Heart left ventricle (tissue), 16 donors: ENCODE data around the gene FBXL17. TPM values are rescaled to one million over a fixed set of nuclear protein-coding genes. Genes with fewer than 3 reads are reported as not detected.

Source experiments
- ATAC-seq, 4 donors: fragments of 200-7000 bp; cut with Tn5 transposase; one replicate each; pipeline ENCODE4 v1.9.1; 2020 to 2022; ENCODE audit warnings: moderate library complexity in 4 of 4, mild to moderate bottlenecking in 3 of 4, moderate number of reproducible peaks in 1 of 4
- DNase-seq, 5 donors: peaks; one replicate each; pipeline ENCODE4 v3.0.0-alpha.2; 2020
- H3K27ac ChIP-seq, 12 donors: fragments of 200-600 bp; sonication (generic) in 4 of 12; one replicate each; pipeline versions ENCODE4 v1.5.0 to v1.8.0; 2016 to 2022; ENCODE audit warnings: mild to moderate bottlenecking in 2 of 12
- H3K27me3 ChIP-seq, 9 donors: fragments of 200-600 bp; sonication (generic) in 2 of 9; one replicate each; pipeline versions ENCODE4 v1.5.1 to v1.8.0; 2016 to 2022; ENCODE audit warnings: mild to moderate bottlenecking in 3 of 9
- H3K36me3 ChIP-seq, 9 donors: fragments of 200-600 bp; sonication (generic) in 2 of 9; one replicate each; pipeline versions ENCODE4 v1.5.0 to v1.8.0; 2018 to 2022; ENCODE audit warnings: mild to moderate bottlenecking in 2 of 9
- H3K4me1 ChIP-seq, 12 donors: fragments of 200-600 bp; sonication (generic) in 4 of 12; one replicate each; pipeline versions ENCODE4 v1.5.0 to v1.8.0; 2016 to 2022; ENCODE audit warnings: mild to moderate bottlenecking in 3 of 12
- H3K4me3 ChIP-seq, 12 donors: fragments of 200-600 bp; sonication (generic) in 4 of 12; one replicate each; pipeline versions ENCODE4 v1.5.0 to v1.8.0; 2017 to 2022; ENCODE audit warnings: mild to moderate bottlenecking in 9 of 12, moderate library complexity in 4 of 12
- H3K9me3 ChIP-seq, 12 donors: fragments of 200-600 bp; sonication (generic) in 4 of 12; one replicate each; pipeline versions ENCODE4 v1.5.0 to v1.8.0; 2016 to 2022; ENCODE audit warnings: mild to moderate bottlenecking in 1 of 12
- CTCF ChIP-seq, 12 donors: fragments of 200-600 bp; sonication (generic) in 4 of 12; IDR thresholded peaks; one replicate each; pipeline versions ENCODE4 v1.5.0 to v1.8.0; 2018 to 2022; ENCODE audit warnings: antibody characterized with exemption in 12 of 12, mild to moderate bottlenecking in 5 of 12
- POLR2A ChIP-seq, 2 donors: fragments of 450-650 bp; IDR thresholded peaks; one replicate each; pipeline ENCODE4 v1.6.1; 2017; ENCODE audit warnings: antibody characterized with exemption in 2 of 2, mild to moderate bottlenecking in 2 of 2, moderate library complexity in 2 of 2
- WGBS, 4 donors: extraction: QIAGEN DNeasy Blood & Tissue Kit in 2 of 4; methylation state at CpG; one replicate each; pipeline versions ENCODE4 v1.1.5 to v1.1.7; 2013 to 2018; 5-methylcytosine and 5-hydroxymethylcytosine counted together
- intact Hi-C, 10 donors: fragments of 100-400 bp; cut with DNase I; formaldehyde crosslinking; loops; one replicate each; pipeline versions ENCODE4 v1.11.1 to v1.14.2; 2022
- polyA plus RNA-seq, 2 donors: library from polyadenylated mRNA; stranded (reverse); fragments of 200-250 nt; gene quantifications; one replicate each; pipeline ENCODE4 v1.2.3, GENCODE V29; 2013
- total RNA-seq, 9 donors: library from RNA; depleted of rRNA in 2 of 9; stranded (reverse); fragments of >200 nt in 2 of 9; fragmentation: NEBNext Ultra II Directional in 3 of 9; extraction: Animal tissue kit (Norgen Biotek cat#: 25700) in 3 of 9; gene quantifications; one replicate each; pipeline versions ENCODE4 v1.1.0 to v1.2.4, GENCODE V29; 2016 to 2023
- donor health status: ischemic (EF 13 %, LVEDD 7.1; RV severe dilation, severe dysfunction).
- donor health status: healthy with polysubstance abuse.
- donor health status: DM: no; HTN: yes; CAD: no.
- donor health status: DM: no; HTN: no; CAD: no.
- donor health status: ischemic (EF 25% LVEDD 6.9; RV normal size, moderate dysfunction).
- donor health status: ischemic (EF 25% LVEDD 5.7; RV mildly dilated, moderate dysfunction).
- donor health status: healthy.
- donor health status: DM: yes; HTN: yes; CAD: no.
- donor health status: ischemic (EF 35%, LVEDD 5.7; RV mildly dilated, moderate dysfunction).
- donor health status: nonischemic (EF 11% LVEDD 7.7; RV severe dilation, severe dysfunction).
- donor health status: DM: yes; HTN: yes; CAD: no.
- donor health status: PGD.
- donor health status: ischemic (EF 29% LVEDD 5.4; RV normal size, mild dysfunction).
- donor health status: nonischemic (EF 23%, LVEDD 6.1; RV moderate dilation, normal function).

The FBXL17 gene
- total and polyA plus RNA-seq, 11 donors, result 10.2 to 39.4 (median 33.1) TPM

- Histone ChIP-seq H3K27me3 (no peaks in the 10 kb centered on the region), H3K27ac (no peak overlapping the region), H3K9me3 (no peaks in the 10 kb centered on the region), H3K4me1 (no peaks in the 10 kb centered on the region), H3K4me3 (no peak overlapping the region), H3K36me3 (no peaks in the 10 kb centered on the region)
- WGBS, 4 donors, result 97 to 99% (median 98%) methylated on average over 4 of the region's 4 CpGs
- intact Hi-C loops, result no loop called here
- TF ChIP-seq POLR2A (IDR thresholded peaks at IDR 0.05), result no peak
- no peak for TF ChIP-seq CTCF (IDR thresholded peaks at IDR 0.05)
- no peak for DNase-seq
- no peak for ATAC-seq
Observed at GRCh38 chr5:107919361-107919760, 462.5 kb downstream of the FBXL17 start.

- H3K9me3 ChIP-seq, result no peaks in the 10 kb centered on the region
- 78 to 95% (median 87%) methylated on average over 3 of the region's 3 CpGs for WGBS, 4 donors
- H3K4me3 ChIP-seq, result no peak overlapping the region
- ATAC-seq, result no peak
- DNase-seq, result no peak
- intact Hi-C loops, result no loop called here
- no peak for TF ChIP-seq POLR2A (IDR thresholded peaks at IDR 0.05)
- no peak for TF ChIP-seq CTCF (IDR thresholded peaks at IDR 0.05)
- H3K4me1 ChIP-seq, result no peaks in the 10 kb centered on the region
- H3K36me3 ChIP-seq, result no peaks in the 10 kb centered on the region
- no peaks in the 10 kb centered on the region for H3K27me3 ChIP-seq
- H3K27ac ChIP-seq, result no peak overlapping the region
Observed at GRCh38 chr5:107917983-107918382, 463.9 kb downstream of the FBXL17 start.

- no peak overlapping the region for H3K4me3 ChIP-seq
- intact Hi-C loops, result no loop called here
- no peaks in the 10 kb centered on the region for H3K4me1 ChIP-seq
- no peaks in the 10 kb centered on the region for H3K27me3 ChIP-seq
- DNase-seq (no peak), ATAC-seq (no peak)
- H3K9me3 ChIP-seq, result no peaks in the 10 kb centered on the region
- no peaks in the 10 kb centered on the region for H3K36me3 ChIP-seq
- 88 to 94% (median 91%) methylated on average over 6 of the region's 6 CpGs for WGBS, 4 donors
- TF ChIP-seq POLR2A (IDR thresholded peaks at IDR 0.05) (no peak), CTCF (IDR thresholded peaks at IDR 0.05) (no peak)
- H3K27ac ChIP-seq, result no peak overlapping the region
Observed at GRCh38 chr5:107916731-107917725, 464.9 kb downstream of the FBXL17 start.

GRCh38 chr5:107915176-107915812, 466.6 kb downstream of the FBXL17 start:
- Histone ChIP-seq H3K9me3 (no peaks in the 10 kb centered on the region), H3K27ac (no peak overlapping the region), H3K36me3 (no peaks in the 10 kb centered on the region), H3K4me3 (no peak overlapping the region), H3K27me3 (no peaks in the 10 kb centered on the region), H3K4me1 (no peaks in the 10 kb centered on the region)
- intact Hi-C loops, result no loop called here
- WGBS, 4 donors, result 75 to 92% (median 85%) methylated on average over 5 of the region's 5 CpGs
- DNase-seq (no peak), ATAC-seq (no peak)
- TF ChIP-seq CTCF (IDR thresholded peaks at IDR 0.05) (no peak), POLR2A (IDR thresholded peaks at IDR 0.05) (no peak)
